GM15510 (cell line): ENCODE results near the gene LMOD1.

ENCODE experiments used
- POLR2A ChIP-seq: IDR thresholded peaks from 3 replicates; pipeline ENCODE4 v1.6.1; 2011; ENCODE audit warnings: borderline replicate concordance; ENCODE audit not compliant: insufficient read length; ENCODE audit errors: extremely low read depth

LMOD1 gene

DNA sequence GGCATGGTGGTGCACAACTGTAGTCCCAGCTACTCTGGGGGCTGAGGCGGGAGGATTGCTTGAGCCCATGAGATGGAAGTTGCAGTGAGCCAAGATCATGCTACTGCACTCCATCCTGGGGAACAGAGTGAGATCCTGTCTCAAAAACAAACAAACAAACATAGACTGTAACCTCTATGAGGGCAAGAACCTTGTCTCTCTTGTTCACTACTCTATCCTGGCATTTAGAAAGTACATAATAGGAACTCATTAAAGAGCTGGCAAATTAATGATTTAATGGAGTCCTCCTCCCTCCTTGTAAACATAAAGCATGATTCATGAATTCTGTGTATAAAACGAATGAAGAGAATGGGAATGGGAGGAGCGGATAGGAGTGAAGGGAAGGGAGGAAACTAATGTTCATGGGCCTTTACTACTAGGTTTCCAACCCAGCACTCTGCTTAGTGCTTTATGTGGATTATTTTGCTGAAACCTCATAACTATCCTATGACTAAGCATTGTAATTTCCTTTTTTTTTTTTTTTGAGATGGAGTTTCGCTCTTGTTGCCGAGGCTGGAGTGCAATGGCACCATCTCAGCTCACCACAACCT lies 8.6 kb downstream of the LMOD1 start:
- no peak for TF ChIP-seq POLR2A

DNA sequence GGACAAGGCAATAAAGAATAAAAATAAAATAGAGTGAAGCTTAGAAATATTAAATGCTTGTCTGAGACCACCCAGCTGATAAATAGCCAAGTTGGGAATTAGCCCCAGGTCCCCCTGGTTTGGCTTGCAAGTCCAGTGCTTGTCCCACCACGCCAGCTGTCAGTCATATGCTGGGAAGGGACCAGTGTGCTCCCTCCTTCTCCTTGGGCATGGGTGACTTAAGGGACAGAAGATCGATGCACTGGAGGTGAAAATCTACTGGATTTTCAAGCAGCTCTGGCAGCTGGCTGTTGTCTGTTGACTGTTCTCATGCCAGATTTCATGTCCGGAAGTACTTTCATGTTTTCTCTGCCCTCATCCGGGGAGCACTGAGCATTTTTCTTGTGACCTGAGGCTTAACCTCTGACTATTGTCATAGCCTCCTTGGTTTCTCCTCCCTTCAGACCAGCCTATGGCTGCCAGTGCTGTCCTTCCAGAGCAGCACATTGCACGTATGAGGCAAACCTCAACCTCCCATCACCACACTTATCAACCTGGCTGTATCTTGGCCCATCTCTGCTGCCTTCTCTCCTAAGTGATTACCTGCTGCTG lies 12.4 kb downstream of the LMOD1 start:
- TF ChIP-seq POLR2A, result no peak

DNA sequence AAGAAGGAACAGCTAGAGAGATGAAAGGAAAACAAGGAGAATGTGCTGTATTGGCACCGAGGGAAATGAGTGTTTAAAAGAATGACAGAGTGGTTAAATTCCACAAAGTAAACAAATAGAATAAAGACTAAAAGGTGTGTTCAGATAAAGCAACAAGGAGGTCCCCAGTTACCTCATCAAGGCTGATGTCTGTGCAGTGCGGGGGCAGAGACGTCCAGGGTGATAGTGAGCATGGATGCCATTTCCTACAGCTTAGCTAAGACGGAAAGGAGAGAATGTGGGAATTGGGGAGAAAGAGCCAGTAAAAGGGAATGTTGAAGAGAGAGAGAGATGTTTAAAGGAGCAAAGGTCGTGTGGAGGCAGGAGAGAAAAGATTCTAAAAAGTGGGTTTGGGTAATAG lies 15.5 kb downstream of the LMOD1 start:
- no peak for TF ChIP-seq POLR2A

DNA sequence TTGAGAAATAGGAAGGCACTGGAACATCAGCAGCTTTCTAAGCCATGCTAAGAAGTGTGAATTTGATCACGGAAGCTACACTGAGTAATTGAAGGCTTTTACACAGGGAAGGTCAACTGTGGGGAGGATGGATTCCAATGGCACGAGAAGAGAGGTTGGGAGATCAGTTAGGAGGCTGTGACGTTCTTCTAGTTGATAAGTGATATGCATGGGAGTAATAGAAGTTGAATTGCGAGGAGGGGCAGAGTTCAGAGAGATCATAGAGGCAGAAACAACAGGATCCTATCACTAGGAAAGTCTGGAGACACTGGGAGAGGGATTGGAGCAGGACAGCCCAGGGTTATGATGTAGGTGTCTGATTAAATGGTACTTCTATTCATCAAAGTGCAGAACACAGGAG lies 16.2 kb downstream of the LMOD1 start:
- no peak for TF ChIP-seq POLR2A

DNA sequence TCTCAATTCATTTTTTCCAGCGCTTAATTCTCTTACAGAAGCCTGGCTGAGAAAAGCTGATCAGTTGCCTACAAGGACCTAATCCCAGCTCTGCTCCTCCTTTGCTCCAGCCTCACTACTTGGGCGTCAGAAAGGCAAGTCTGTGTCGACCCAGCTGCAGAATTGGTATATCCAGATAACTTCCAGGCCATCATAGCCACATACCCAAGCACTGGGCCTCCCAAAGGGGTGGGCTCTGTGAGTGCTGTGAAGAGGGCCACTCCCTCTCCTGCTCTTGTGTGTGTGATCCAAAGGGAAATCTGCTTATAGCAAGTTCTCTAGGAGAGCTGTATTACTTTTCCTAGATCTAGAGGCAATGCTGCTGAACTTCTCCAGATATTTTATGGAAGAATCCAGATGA lies 18.1 kb downstream of the LMOD1 start:
- no peak for TF ChIP-seq POLR2A

DNA sequence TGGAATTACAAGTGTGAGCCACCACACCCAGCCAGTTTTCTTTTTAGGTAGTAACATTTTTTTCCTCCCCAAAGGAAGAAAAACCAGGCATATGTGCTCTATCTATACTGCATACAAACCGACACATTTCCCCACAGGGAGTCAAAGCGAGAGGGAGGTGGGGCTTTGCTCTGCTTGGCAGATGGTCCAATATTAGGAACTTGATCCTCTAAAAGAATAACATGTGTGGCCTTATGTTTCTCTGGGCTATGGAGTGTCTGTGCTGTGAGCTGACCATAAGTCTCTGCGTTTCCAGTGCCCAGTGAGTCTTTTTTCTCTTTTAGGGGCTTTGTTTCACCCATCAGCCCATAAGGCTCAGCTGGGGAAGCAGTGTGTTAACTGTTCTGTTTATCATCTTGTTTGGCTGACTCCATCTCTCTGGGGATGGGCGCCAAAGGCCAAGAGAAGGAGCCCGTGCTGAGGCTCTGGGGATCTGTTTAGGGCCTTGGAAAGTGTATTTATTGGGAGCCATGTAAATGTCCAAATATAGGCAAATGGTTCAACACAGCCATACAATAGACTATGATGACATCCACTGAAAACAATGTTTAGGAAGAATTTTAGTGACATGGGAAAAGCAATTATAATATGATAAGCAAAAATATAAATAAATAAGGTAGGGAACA lies 20.2 kb downstream of the LMOD1 start:
- TF ChIP-seq POLR2A, result no peak

DNA sequence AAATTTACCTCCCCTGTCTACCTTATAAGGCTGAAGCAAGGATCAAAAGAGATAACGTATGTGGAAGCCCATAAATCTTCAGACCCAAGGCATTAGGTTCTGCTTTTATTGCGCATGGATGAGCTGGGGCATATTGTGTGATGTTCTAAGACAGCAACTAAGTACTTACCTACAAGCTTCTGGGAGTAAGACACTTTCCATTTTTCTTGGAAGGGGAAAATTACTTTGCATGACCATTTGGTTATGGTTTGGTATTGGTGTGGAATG lies 21.1 kb downstream of the LMOD1 start:
- no peak for TF ChIP-seq POLR2A

DNA sequence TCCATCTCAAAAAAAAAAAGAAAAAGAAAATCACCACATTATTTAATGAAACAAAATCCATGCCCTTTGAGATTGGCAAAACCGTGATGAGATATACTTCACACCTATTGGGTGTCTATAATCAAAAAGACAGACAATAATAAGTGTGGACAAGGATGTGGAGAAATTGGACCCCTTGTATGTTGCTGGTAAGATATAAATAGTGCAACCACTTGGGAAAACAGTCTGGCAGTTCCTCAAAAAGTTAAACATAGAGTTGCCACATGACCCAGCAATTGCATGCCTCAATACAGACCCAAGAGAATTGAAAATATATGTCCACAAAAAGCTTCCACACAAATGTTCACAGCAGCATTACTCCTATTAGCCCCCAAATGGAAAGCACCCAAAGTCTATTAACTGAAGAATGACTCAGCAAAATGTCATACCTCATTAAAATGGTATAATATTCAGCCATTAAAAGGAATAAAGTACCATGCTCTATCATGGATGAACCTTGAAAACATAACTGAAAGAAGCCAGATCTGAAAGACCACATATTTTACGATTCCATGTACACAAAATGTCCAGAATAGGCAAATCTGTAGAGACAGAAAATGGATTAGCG lies 24.3 kb downstream of the LMOD1 start:
- no peak for TF ChIP-seq POLR2A

DNA sequence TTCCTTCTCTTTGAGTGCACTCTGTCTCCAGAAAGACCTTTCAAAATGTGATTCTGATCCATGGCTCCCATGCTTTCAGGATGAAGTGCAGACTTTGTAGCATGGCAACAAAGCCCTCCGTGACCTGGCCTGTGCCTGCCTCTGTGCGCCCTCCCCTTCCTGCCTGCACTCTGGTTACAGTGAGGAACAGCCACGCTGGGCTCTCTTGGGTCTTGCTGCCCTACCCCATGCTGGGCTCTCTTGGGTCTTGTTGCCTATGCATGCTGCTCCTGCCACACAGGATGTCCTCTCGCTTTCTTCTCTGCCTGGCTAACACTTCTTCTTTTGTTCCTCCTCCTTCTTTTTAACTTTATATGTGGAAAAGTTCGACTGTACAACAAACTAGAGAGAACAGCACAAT lies 28.0 kb downstream of the LMOD1 start:
- TF ChIP-seq POLR2A, result no peak

DNA sequence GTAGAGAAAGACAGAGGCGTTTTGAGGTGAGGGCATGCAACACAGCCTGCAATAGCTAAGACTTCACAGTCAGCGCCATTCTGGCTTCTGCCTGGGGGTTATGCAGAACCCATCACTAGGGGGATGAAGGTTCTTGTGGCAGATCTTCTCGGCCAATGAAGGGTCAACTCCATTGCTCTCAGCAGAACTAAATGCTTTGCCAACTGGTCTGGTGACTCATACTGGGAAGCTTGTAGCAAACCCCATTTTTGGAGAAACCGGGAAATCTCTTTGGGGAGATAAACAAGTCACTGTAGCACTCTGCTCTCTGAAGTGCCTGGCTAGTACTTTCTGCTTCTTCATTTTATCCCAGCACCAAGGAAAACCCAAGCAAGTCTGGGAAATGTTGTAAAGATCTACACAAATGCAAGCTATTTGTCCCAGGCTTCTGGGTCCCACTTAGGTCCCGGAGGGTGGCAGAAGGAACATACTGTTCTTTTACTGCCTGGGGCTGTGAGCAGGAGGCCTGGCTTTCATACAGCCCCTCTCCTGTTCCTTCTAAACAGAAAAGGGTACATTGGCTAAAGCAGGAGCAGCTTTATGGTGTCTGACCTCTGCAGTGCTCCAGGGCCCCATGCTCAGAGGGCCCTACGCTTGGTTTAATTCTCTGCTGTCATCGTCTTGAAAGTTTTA lies 28.9 kb downstream of the LMOD1 start:
- TF ChIP-seq POLR2A, result no peak

DNA sequence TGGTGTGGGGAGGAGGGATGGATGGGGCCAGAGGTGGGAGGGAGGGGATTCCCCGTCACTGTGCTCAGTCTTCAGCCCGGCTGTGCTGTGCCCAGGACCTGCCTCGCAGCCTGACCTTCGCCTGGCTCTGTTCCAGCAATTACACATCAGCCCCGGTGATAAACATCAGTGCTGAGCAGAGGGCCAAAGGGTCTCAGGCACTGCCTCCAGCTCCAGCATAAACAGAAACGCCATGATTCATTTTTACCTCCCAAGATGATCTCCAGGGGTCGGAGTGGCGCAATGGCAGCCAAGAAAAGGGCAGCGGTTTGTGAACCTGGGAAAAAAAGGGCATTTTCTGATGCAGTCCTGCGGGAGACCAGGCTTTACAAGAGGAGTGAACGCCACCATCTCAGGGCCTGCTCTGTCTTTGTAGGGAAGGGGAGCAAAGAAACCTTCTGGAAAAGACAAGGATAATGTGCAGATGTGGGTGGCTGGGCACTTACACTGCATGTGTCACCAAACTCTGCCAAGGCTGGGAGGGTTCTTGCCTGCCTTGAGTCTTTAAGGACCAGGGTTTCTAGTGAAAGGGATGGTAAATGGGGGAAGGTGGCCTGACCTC lies 29.6 kb downstream of the LMOD1 start:
- no peak for TF ChIP-seq POLR2A

DNA sequence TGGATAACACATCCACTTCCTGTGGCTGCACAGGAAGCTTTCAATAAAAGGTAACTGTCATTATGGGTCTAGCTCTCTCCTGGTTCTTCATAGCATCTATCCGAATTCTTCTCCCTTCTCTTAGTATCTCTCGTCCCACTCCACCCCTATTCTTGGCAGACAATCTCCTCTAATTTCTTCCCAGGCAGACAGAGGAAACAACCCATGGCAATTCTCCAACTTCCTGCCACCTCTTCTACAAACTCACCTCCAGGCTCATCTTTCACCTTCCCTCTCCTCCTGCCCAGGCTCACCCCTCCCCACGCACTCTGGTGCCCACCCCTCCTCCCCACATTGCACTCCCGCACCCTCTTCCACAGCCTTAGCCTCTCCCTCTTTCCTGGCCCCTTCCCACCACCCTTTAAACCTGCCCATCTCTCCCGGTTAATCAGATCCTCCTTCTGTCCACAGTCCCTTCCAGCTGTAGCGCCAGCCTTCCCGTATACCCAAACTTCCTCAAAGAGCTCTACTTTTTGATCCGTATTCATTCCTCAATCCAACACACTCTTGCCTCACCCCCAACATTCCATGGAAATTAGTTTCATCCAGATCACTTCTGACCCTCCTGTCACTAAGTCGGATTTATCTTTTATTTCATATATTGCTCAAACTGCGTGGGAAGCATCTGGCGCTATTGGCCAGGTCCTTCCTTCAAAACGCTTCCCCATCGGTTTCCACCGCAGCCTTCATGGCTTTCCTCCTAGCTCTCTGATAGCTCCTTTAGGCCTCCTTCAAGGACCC lies 31.7 kb downstream of the LMOD1 start:
- TF ChIP-seq POLR2A, result no peak

DNA sequence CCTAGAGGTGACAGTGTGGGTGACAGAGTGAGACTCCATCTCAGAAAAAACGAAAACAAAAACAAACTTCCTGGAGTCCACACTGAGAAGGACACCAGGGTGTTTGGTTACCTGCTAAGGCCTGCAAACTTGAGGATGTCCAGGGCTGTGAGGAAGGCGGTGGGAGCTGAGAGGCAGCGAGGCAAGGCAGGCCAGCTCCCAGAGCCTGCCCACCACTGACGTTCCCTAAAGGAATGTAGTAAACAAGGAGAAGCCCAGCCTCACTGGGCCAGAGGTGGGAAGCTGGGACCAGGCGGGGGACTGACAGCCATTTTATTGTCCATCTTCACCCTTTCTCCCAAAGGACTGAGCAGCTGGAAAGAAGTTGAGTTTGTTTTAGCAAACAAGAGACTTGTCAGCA lies 33.5 kb downstream of the LMOD1 start:
- no peak for TF ChIP-seq POLR2A

DNA sequence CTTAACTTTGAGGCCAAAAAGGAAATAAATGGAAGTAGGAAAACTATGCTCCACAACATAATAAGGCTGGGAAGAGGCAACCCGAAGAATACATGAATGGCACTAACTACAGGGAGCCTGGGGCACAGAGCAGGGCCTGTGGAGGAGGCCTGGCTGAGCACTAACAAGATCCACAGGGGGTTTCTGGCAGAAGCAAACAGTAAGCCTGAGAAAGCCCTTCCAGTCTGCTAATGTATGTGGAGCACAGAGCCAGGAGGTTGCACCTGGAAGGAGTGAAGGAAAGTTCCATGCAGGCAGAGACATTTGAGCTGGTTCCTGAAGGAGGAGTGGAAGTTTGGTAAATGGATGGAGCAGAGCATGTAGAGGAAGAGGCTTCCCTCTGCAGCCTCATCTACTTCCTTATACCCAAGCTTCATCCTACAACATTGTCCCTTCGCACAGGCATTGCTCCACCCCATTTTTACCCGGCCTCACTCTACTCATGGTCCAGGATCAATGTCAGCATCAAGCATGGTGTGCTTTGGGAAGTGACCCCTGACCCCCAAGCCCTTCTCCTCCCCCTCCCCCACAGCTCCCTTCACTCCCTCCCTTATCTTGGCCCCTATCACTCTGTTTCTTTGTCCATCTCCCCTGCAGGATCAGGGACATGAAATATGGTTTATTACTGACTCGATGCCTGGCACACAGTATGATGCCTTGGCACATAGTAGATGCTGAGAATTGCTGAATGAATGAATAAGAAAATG lies 34.3 kb downstream of the LMOD1 start:
- TF ChIP-seq POLR2A, result no peak

DNA sequence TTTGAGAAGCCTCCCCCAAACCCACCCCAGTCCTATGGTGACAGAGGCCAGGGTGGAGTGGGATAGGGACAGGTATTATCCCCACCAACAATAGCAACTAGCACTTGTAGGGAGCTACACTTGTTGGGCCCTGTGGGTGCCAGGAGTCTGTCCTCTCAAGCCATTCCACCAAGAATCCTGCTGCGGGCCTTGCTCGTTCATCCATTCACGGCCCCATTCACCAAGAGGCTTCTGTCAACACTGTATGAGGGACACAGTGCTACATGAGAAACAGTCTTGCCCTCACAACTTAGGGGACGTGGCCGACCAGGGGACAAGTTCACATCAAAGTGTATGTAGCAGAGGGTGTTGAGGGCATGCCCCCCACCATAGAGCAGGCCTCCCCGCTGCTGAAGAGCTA lies 38.7 kb downstream of the LMOD1 start:
- TF ChIP-seq POLR2A, result no peak

DNA sequence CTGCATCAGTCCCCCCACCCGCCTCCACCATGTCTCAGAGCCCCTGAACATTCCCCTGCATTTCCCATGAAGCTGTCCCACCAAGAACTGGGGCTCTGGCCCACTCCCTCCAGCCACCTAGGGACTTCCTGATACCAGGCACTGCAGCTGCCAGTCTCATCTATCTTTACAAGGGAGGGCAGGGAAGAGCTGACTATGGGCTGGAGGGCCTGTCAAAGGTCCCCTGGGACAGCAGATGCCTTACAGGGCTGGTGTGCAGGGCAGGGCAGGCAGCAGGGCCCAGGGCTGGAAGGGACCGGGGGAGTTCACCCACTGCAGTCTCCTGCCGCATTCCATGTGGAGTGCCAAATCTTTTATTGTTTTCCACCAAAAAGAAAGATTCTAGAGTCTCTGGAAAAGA lies 40.0 kb downstream of the LMOD1 start:
- no peak for TF ChIP-seq POLR2A
